Mammary epithelial cell (primary cell): ENCODE data around the gene ANKRD33B.

Experiments used
- CTCF ChIP-seq, 2 donors: IDR thresholded peaks in 1 of 2; conservative IDR thresholded peaks in 1 of 2; 2 replicates each; pipeline ENCODE4 v1.5.1; 2011 to 2012; ENCODE audit warnings: inconsistent platforms in 2 of 2, low read length in 2 of 2, mild to moderate bottlenecking in 2 of 2, control low read depth in 1 of 2, low read depth in 1 of 2; ENCODE audit not compliant: insufficient read depth in 1 of 2; ENCODE audit errors: extremely low read depth in 1 of 2
- EZH2 ChIP-seq: IDR thresholded peaks from 2 replicates; pipeline ENCODE4 v1.6.1; 2012; ENCODE audit warnings: low read length, inconsistent platforms, borderline replicate concordance

- TF ChIP-seq CTCF (conservative IDR thresholded peaks at IDR 0.05 in 1 of 2, IDR thresholded peaks at IDR 0.05 in 1 of 2; ENCODE audit: extremely low read depth in 1 of 2, insufficient read depth in 1 of 2, low read depth in 1 of 2, low read length in 2 of 2) (no peak), EZH2 (no peak)
These were observed 18.8 kb upstream of the ANKRD33B start for GRCh38 chr5:10545084-10545483.
